GM21447 (cell line): Measurements from ENCODE around the gene NDST1.

Experiments
- ATAC-seq: cut with Tn5 transposase; IDR thresholded peaks from one replicate; pipeline ENCODE4 v1.9.1; 2021; ENCODE audit not compliant: unreplicated experiment

NDST1 gene

GRCh38 chr5:150488519-150489359, 19.2 kb upstream of the NDST1 start:
- no peak for ATAC-seq

DNA sequence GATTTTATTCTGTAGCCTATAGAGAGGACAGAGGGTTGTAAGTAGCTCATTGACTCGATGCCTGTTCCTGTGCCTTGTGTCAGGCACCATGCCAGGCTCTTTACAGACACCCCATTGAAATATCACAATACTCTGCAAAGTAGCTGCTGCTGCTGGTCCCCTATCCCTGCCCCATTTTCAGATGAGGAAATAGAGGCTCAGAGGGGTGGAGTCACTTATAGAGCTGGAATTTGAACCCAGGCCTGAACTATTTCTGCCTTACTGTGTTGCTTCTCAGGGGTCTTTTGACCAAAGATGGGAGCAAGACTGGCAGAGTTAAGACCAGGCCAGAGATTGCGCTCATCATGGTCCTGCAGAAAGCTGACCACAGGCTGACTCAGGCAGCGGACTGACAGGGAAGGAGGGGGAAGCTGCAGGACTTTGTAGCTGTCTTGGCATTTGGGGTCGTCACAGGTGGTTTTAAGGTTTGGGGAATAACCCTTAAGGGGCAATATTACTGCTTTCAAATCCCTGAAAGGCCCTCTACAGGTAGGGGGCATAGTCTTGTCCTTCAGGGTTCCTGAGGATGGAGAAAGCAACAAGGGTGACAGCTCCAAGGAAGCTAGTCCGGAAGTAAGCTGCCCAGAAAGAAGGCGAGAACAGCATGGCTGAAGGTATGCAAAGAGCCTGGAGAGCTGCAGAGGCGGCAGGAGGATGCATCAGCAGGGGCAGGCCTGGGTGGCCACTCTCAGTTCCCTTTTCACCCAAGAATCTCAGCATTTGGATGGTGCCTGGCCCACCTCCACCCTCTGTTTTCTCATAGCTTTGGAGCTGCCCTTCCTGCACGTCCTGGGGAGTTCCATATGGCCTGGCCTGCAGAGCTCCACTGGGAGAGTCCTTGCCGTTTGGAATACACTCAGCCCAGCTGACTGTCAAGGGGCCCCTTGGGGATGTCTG, 18.3 kb upstream of the NDST1 start:
- ATAC-seq: peak; percentile 84

GRCh38 chr5:150490296-150490669, 17.6 kb upstream of the NDST1 start:
- ATAC-seq: no peak

GRCh38 chr5:150490754-150491153, 17.2 kb upstream of the NDST1 start:
- ATAC-seq: no peak

DNA sequence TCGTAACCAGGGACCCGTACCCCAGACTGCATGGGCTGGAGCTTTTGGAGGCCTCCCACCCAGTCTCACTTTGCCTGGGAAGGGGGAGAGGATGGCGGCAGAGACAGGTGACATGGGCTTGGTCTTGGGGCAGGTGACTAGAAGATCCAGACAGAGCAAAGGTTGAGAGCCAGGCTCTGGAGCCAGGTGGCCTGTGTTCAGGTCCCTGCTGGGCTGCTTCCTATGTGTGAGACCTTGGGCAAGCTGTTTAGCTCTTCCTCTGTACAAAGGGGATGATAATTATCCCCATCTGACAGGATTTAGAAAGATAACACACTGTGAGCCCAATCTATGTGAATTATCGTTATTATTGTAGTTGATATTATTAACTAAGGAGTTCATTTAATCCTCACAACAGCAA, 16.1 kb upstream of the NDST1 start:
- no peak for ATAC-seq

DNA sequence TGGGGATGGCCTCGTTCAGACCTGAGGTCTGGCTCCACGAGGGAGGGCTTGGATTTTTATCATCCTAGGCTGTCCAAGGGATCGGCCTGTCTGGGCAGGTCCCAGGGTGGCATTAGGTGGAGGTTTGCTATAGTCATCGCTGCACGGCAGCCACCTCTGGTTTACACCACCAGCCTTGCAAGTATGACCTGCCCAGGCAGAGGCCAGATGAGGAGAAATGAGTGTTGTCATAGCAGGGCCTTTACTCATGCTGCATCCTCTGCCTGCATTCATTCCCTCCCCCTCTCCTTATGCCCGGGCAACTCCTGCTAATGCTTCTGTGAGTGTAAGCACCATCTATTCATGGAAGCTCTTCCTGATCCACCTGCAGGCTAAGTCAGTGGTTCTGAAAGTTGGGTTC, 15.3 kb upstream of the NDST1 start:
- no peak for ATAC-seq

DNA sequence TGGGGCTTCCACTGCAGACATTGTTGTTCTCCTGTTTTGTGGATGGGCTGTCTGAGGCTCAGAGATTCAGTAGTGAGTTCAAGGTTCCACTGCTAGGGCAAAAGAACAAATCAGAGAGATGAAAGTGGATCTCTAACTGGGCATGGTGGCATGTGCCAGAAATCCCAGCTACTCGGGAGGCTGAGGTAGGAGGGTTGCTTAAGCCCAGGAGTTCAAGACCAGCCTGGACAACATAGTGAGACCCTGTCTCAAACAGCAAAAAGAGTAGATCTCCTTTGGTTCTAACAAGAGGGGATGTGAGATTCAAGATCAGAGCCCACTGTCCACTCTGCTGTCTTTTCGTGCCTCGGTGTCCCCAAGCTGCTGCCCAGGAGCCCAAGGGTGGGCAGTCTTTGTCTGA, 11.8 kb upstream of the NDST1 start:
- ATAC-seq: no peak

DNA sequence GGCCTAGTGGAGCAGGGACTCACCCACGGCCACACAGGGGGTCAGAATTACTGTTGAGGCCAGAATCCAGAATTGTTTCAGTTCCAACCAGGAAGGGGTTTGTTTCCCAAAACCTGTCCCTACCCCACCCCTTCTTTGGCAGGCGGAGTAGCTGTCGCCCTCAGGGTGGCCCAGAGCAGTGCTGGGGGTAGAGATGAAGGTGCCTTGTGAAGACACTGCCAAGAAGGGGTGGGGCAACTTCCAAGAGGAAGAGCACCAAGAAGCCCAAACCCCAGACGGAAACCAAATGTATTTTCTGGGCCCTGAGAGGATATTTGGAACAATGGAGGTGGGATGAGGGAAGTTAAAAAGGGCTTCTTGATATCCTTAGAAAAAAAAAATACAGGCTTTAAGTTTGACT, 11.4 kb upstream of the NDST1 start:
- ATAC-seq: no peak

- no peak for ATAC-seq
Observed at GRCh38 chr5:150497274-150497988, 10.5 kb upstream of the NDST1 start.

DNA sequence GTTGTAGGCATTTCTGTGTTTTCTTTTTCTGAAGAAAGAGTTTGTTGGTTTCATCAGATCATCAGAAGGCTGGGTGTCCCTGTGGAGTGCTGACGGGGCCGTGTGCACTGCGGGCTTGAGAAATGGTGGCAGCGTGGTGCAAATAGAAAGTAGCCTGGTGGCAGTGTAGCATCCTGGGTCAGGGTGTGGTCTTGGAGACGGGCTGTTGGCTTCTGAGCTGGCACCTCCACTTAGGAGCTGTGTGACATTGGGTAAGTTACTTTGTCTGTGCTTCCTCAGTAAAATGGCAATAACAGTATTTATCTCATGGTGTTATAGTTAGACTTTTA, 10.0 kb upstream of the NDST1 start:
- ATAC-seq: no peak

GRCh38 chr5:150498501-150498900, 9.4 kb upstream of the NDST1 start:
- no peak for ATAC-seq

- ATAC-seq: no peak
Observed at GRCh38 chr5:150498971-150499370, 9.0 kb upstream of the NDST1 start.

DNA sequence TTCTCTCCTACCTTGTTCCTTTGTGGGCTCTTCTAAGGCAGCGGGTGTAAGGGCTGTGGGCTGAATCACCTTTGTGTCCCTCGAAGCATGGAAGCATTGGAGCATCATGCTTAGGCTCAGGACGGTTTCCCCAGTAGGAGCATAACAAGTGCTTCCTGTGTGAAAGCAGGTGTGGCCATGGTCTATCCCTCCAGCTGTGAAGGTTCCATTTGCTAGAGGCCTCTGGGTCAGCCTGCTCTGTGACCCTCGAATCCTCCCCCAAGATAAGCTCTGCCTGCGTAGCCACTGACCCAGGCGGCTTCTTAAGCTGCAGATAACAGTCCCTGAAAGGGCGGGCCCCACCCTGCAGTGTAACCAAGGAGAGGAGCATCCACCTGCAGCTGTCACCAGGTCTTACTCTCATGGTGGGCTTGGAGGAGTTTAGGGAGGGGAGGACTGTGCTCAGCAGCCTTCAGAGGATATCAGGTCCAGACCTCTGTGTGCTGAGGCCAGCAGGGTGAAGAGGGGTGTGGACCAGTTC, 8.4 kb upstream of the NDST1 start:
- ATAC-seq: peak; percentile 83

DNA sequence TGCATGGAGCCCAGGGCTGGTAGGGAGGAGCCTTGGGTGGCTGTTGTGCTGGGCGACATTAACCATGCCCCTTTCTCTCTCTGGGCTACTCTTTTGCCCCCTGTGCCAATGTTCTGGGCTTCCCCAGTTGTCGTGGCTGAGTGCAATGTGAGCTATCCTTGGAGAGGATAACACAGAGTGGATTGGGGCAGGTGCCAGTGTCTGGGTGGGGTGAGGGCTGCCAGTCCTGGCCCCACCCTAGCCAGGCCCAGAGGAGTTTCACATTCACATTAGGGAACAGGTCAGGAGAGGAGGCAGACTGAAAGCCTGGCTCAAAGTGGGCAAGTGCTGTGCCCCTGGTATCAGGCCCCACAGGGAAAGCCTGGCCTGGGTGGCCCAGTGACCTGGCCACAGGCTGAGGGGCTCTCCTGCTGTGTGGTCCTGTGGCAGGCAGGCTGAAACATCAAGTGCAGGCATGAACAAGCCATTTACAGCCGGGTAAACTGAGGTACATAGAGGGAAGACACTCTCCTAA, 7.5 kb upstream of the NDST1 start:
- ATAC-seq: no peak

- no peak for ATAC-seq
Observed at GRCh38 chr5:150500905-150501304, 7.0 kb upstream of the NDST1 start.

DNA sequence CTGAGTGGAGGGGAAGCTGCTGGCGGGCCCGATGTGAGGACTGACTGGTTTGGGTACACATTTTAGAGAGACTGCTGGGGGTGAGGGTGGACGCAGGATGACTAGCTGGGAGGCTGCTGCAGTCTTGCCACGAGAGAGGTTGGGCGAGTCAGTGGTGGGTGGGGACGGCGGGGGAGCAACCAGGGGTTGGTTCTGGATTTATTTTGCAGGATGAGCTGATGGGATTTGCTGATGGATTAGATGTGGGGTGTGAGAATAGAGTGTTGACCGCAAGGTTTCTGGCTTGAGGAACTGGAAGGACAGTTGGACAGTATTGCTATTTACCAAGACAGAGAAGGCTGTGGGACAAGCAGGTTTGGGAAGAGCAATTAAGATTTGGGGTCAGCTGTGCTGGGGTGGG, 5.8 kb upstream of the NDST1 start:
- ATAC-seq: no peak

- ATAC-seq: no peak
Observed at GRCh38 chr5:150502847-150503246, 5.1 kb upstream of the NDST1 start.

DNA sequence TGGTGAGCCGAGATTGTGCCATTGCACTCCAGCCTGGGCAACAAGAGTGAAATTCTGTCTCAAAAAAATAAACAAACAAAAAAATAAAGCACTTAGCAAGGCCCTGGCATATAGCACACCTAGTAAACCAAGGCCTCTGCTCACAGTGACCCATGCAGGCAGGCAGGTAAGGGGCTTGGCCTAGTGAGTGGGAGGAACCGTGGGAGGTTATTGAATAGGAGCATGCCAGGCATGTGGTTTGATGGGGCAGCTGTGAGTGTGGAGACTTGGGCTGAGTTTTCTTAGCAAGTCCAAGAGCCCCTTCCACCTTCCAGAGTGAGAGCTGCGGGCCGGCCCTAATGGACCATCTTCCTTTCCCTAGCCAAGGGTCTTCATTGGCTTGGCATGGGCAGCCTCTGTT, 4.5 kb upstream of the NDST1 start:
- no peak for ATAC-seq

GRCh38 chr5:150503977-150504620, 3.8 kb upstream of the NDST1 start:
- no peak for ATAC-seq

DNA sequence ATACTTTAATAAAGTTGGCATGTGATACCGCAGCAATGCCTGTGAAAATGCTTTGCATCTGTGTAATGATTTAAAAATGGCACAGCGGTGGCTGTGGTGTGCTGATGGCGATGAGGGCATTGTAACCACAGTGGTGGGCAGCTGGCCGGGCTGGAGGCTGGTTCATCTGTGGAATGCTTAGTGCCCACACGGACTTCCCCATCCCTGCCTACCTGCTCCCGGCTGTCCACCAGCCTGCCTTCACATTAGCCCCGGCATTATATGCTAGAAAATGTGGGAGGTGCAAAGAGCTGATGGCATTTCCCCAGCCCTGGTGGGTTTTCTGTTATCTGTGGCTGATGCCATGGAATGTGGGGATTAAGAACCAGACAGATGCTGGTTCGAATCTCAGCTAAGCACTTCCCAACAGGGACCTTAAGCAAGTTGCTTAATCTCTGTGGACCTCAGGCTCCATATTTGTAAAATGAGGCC, 2.9 kb upstream of the NDST1 start:
- no peak for ATAC-seq

GRCh38 chr5:150505816-150506215, 2.1 kb upstream of the NDST1 start:
- ATAC-seq: no peak
